ENCODE results near the gene GJB5. TPM values are rescaled to one million over a fixed set of nuclear protein-coding genes. Genes with fewer than 3 reads are reported as not detected.
"Not testable (repeated sequence)": the region's sequence is repeated elsewhere in the genome, so short reads cannot be mapped to it uniquely, and the experiment has no call there.

GJB5 gene
- polyA plus RNA-seq, 6 donors from 2014 or later: not detected

DNA sequence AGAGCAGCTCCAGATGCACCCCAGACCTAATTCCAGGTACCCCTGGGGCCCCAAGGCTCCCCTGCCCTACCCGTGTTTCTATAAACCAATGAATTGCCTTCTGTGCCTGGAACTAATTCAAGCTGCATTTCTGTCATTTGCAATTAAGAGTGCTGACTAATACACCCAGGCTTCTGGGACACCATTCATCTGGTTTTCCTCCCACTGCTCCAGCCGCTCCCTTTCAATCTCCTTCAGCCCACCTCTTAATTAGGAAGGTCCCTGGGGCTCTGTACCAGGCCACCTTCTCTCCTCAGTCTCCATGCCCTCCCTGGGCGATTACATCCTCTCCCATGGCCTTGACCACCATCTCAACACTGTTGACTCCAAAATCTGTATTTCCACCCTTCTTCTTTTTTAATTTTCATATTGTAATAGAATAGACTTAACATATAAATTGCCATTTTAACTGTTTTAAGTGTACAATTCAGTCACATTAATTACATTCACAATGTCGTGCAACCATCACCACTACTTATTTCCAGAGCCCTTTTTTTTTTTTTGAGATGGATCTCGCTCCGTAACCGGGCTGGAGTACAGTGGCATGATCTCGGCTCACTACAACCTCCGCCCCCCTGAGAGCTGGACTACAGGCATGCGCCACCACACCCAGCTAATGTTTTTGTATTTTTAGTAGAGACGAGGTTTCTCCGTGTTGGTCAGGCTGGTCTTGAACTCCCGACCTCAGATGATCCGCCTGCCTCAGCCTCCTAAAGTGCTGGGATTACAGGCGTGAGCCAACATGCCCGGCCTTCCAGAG lies 16.9 kb downstream of the GJB5 start:
- DNase-seq (no peak), ATAC-seq (ENCODE audit: low read depth in 2 of 2) (no peak)
- no peaks in the 10 kb centered on the region for H3K9me3 Mint-ChIP-seq
- H3K4me1 Mint-ChIP-seq: no peaks in the 10 kb centered on the region
- H3K36me3 Mint-ChIP-seq: no peaks in the 10 kb centered on the region
- no peaks in the 10 kb centered on the region for H3K27me3 Mint-ChIP-seq
- H3K4me3 Mint-ChIP-seq: no peak overlapping the region
- no peak overlapping the region for H3K27ac Mint-ChIP-seq

DNA sequence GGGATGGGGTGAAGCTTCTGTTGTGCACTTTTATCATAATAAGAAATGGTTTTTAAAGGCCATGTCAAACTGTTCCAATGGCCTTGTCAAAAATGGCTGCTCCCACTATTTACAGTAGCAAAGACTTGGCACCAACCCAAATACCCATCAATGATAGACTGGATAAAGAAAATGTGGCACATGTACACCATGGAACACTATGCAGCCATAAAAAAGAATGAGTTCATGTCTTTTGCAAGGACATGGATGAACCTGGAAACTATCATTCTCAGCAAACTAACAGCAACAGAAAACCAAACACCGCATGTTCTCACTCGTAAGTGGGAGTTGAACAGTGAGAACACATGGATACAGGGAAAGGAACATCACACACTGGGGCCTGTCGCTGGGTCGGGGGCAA lies 18.3 kb downstream of the GJB5 start:
- DNase-seq; H3K4me1 Mint-ChIP-seq; H3K4me3 Mint-ChIP-seq; H3K36me3 Mint-ChIP-seq; H3K9me3 Mint-ChIP-seq; H3K27ac Mint-ChIP-seq; ATAC-seq (ENCODE audit: low read depth in 2 of 2): not testable (repeated sequence)
- H3K27me3 Mint-ChIP-seq: peaks cover 5 to 11% (median 9%) of the 10 kb centered on the region in 3 donors

DNA sequence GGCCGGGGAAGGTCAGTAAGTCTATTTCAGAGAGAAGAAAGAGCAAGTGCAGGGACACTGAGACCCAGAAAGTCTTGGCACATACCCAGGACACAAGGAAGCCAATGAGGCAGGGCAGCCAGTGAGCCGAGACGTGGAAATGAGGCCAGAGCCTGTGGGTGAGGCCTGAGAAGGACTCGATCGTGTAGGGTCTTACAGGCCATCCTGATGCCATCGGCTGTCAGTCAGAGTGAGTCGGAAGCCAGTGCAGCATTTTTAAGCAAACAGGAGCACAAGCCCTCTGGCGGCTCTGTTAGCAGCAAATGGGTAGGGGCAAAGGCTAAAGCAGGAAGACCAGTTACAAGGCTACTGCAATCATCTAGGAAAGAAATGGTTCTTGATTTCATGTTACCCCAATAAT lies 20.1 kb downstream of the GJB5 start:
- Mint-ChIP-seq H3K27ac (no peak overlapping the region), H3K4me3 (no peak overlapping the region), H3K4me1 (no peaks in the 10 kb centered on the region)

GRCh38 chr1:34776911-34777310 lies 22.1 kb downstream of the GJB5 start:
- Mint-ChIP-seq H3K36me3 (no peaks in the 10 kb centered on the region), H3K4me1 (peaks cover 0 to 1% (median 1%) of the 10 kb centered on the region in 3 donors), H3K4me3 (no peak overlapping the region), H3K9me3 (no peaks in the 10 kb centered on the region), H3K27ac (no peak overlapping the region), H3K27me3 (peaks cover 28 to 31% (median 31%) of the 10 kb centered on the region in 3 donors)
- ATAC-seq (ENCODE audit: low read depth in 2 of 2) (no peak), DNase-seq (no peak)

More for the DNA sequence above, 20.1 kb downstream of the GJB5 start:
- Mint-ChIP-seq H3K9me3 (no peaks in the 10 kb centered on the region), H3K36me3 (no peaks in the 10 kb centered on the region), H3K27me3 (peaks cover 22 to 28% (median 23%) of the 10 kb centered on the region in 3 donors)
- DNase-seq: no peak
- no peak for ATAC-seq (ENCODE audit: low read depth in 2 of 2)

GRCh38 chr1:34777519-34778321 lies 22.9 kb downstream of the GJB5 start:
- H3K9me3 Mint-ChIP-seq: no peaks in the 10 kb centered on the region
- H3K4me1 Mint-ChIP-seq: peaks cover 0 to 5% (median 4%) of the 10 kb centered on the region in 3 donors
- H3K36me3 Mint-ChIP-seq: no peaks in the 10 kb centered on the region
- peaks cover 31 to 39% (median 36%) of the 10 kb centered on the region in 3 donors for H3K27me3 Mint-ChIP-seq
- no peak for DNase-seq
- ATAC-seq (ENCODE audit: low read depth in 2 of 2): no peak
- H3K4me3 Mint-ChIP-seq: no peak overlapping the region
- no peak overlapping the region for H3K27ac Mint-ChIP-seq

GRCh38 chr1:34778381-34778780 lies 23.5 kb downstream of the GJB5 start:
- peaks cover 0 to 5% (median 4%) of the 10 kb centered on the region in 3 donors for H3K4me1 Mint-ChIP-seq
- DNase-seq: no peak
- no peak overlapping the region for H3K27ac Mint-ChIP-seq
- no peaks in the 10 kb centered on the region for H3K9me3 Mint-ChIP-seq
- no peak overlapping the region for H3K4me3 Mint-ChIP-seq
- H3K27me3 Mint-ChIP-seq: peaks cover 32 to 46% (median 42%) of the 10 kb centered on the region in 3 donors
- no peak for ATAC-seq (ENCODE audit: low read depth in 2 of 2)
- no peaks in the 10 kb centered on the region for H3K36me3 Mint-ChIP-seq

- Mint-ChIP-seq H3K4me1 (peaks cover 0 to 5% (median 4%) of the 10 kb centered on the region in 3 donors), H3K36me3 (no peaks in the 10 kb centered on the region), H3K4me3 (no peak overlapping the region), H3K9me3 (no peaks in the 10 kb centered on the region), H3K27me3 (peaks cover 37 to 52% (median 49%) of the 10 kb centered on the region in 3 donors), H3K27ac (no peak overlapping the region)
- DNase-seq (no peak), ATAC-seq (ENCODE audit: low read depth in 2 of 2) (no peak)
These were observed 24.2 kb downstream of the GJB5 start for GRCh38 chr1:34779005-34779404.

- ATAC-seq (ENCODE audit: low read depth in 2 of 2): no peak
- DNase-seq: no peak
- H3K4me3 Mint-ChIP-seq: peak overlapping the region in 2 of 8 donors; percentile 3 to 16
- no peaks in the 10 kb centered on the region for H3K9me3 Mint-ChIP-seq
- H3K4me1 Mint-ChIP-seq: peaks cover 0 to 5% (median 4%) of the 10 kb centered on the region in 3 donors
- no peaks in the 10 kb centered on the region for H3K36me3 Mint-ChIP-seq
- peaks cover 43 to 55% (median 54%) of the 10 kb centered on the region in 3 donors for H3K27me3 Mint-ChIP-seq
- peak overlapping the region in 1 of 6 donors; percentile 32 for H3K27ac Mint-ChIP-seq
These were observed 24.7 kb downstream of the GJB5 start for GRCh38 chr1:34779526-34779925.

DNA sequence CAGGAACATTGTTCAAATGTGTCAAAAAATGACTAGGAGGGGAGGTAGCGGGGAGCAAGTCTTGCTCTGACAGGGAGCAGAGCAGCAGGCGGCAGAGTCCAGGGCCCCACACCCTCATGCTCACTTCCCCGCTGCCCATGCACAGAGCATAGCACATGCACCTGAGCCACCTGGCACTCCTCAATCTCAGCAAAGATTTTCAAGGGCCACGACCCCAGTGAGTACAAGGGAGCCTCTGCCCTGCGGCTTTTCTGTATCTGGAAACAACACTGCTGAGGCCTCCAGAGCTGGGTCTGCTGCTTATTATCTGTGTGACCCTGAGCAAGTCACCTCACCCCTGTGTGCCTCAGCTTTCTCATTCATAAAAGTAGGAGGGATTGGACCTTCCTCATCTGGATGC lies 25.1 kb downstream of the GJB5 start:
- H3K27ac Mint-ChIP-seq: no peak overlapping the region
- DNase-seq (no peak), ATAC-seq (ENCODE audit: low read depth in 2 of 2) (no peak)
- H3K9me3 Mint-ChIP-seq: no peaks in the 10 kb centered on the region
- peak overlapping the region in 1 of 8 donors; percentile 3 for H3K4me3 Mint-ChIP-seq
- H3K27me3 Mint-ChIP-seq: peaks cover 46 to 58% (median 57%) of the 10 kb centered on the region in 3 donors
- H3K4me1 Mint-ChIP-seq: peaks cover 0 to 5% (median 4%) of the 10 kb centered on the region in 3 donors
- H3K36me3 Mint-ChIP-seq: no peaks in the 10 kb centered on the region

DNA sequence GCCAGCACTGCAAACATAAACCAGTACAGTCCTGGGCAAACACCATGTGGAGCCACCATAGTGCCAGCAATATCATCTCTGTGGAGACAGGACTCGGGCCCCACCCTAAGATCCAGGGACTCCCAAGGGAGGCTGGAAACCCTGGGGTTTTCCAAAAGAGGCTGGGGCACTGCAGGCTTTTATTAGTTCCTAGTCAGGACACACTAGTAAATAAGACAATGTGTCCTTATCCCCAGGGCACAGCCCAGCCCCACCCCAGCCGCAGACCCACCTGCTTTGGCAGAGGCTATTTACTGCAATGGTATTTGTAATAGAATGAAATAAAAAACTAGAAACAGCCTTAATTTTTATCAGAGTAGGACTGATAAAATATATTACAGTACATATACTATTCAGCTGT lies 25.7 kb downstream of the GJB5 start:
- Mint-ChIP-seq H3K27me3 (peaks cover 49 to 64% (median 63%) of the 10 kb centered on the region in 3 donors), H3K4me1 (peaks cover 0 to 5% (median 4%) of the 10 kb centered on the region in 3 donors), H3K4me3 (peak overlapping the region in 1 of 8 donors; percentile 16)

DNA sequence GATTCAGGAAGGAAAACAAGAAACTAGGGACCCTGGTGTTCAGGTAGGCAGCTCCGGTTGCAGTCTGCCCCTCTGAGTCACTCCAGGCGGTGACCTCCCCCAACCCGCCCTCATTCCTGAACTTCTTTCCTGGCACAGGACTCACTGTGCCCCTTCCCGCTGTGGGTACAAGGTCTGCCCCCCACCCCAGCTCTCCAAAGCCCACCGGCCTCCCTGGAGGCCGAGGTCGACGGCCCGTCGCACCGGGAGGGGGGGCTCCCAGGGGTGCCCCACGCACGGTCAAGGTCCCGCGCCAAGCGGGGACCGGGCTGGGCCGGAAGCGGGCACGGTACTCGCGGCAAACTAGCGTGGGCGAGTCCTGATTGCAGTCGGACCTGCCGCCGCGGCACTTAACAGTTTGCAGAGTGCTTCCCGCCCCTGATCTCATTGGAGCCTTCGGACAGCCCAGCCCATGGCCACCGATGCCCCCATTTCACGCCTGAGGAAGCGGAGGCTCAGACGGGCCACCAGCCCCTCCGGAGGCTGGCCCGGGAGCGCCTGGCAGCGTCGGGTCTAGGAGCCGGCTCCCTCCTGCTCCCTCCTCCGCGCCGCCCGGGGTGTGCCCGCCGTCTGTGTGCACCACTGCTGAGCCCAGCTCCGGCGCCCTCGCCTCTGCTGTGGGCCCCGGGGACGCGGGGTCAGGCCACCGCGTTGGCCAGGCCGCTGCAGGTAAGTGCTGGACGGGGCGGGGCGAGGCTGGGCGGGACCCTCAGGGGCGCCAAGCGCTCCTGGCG lies 26.4 kb downstream of the GJB5 start, which contains the start of gene GJB3:
Gene GJB3, plus strand, starts transcription at position 144 of the 773 bp plus-strand sequence. CDS start 3,549 bp downstream, outside the sequence.
- DNase-seq (no peak), ATAC-seq (ENCODE audit: low read depth in 2 of 2) (no peak)
- Mint-ChIP-seq H3K4me3 (peak within 1 kb of the TSS in 3 of 8 donors; percentile 14 to 61 (median 36)), H3K9me3 (no peaks in the 10 kb centered on the region), H3K4me1 (peaks cover 0 to 5% (median 5%) of the 10 kb centered on the region in 3 donors), H3K27me3 (peaks cover 51 to 70% (median 69%) of the 10 kb centered on the region in 3 donors), H3K27ac (peak within 1 kb of the TSS in 1 of 6 donors; percentile 72), H3K36me3 (no peaks in the 10 kb centered on the region)

More for the DNA sequence above, 25.7 kb downstream of the GJB5 start:
- Mint-ChIP-seq H3K36me3 (no peaks in the 10 kb centered on the region), H3K9me3 (no peaks in the 10 kb centered on the region), H3K27ac (no peak overlapping the region)
- DNase-seq (no peak), ATAC-seq (ENCODE audit: low read depth in 2 of 2) (no peak)

- Mint-ChIP-seq H3K4me1 (peaks cover 5 to 10% (median 5%) of the 10 kb centered on the region in 3 donors), H3K27me3 (peaks cover 56 to 77% (median 76%) of the 10 kb centered on the region in 3 donors), H3K4me3 (peak overlapping the region in 3 of 8 donors; percentile 14 to 70 (median 61)), H3K36me3 (no peaks in the 10 kb centered on the region), H3K27ac (peak overlapping the region in 1 of 6 donors; percentile 72), H3K9me3 (no peaks in the 10 kb centered on the region)
- no peak for DNase-seq
- ATAC-seq (ENCODE audit: low read depth in 2 of 2): no peak
These were observed 27.1 kb downstream of the GJB5 start for GRCh38 chr1:34781844-34782391.
